AG09319 (cell line): ENCODE results near the gene GALNT14.

Experiments used
- DNase-seq: peaks from one replicate; pipeline ENCODE4 v3.0.0-alpha.2; 2010; ENCODE audit warnings: low read depth; ENCODE audit errors: extremely low read depth
- CTCF ChIP-seq: IDR thresholded peaks from 2 replicates; pipeline ENCODE4 v1.5.1; 2011; ENCODE audit warnings: low read depth, mild to moderate bottlenecking, inconsistent platforms, low read length, moderate library complexity

Gene GALNT14

DNA sequence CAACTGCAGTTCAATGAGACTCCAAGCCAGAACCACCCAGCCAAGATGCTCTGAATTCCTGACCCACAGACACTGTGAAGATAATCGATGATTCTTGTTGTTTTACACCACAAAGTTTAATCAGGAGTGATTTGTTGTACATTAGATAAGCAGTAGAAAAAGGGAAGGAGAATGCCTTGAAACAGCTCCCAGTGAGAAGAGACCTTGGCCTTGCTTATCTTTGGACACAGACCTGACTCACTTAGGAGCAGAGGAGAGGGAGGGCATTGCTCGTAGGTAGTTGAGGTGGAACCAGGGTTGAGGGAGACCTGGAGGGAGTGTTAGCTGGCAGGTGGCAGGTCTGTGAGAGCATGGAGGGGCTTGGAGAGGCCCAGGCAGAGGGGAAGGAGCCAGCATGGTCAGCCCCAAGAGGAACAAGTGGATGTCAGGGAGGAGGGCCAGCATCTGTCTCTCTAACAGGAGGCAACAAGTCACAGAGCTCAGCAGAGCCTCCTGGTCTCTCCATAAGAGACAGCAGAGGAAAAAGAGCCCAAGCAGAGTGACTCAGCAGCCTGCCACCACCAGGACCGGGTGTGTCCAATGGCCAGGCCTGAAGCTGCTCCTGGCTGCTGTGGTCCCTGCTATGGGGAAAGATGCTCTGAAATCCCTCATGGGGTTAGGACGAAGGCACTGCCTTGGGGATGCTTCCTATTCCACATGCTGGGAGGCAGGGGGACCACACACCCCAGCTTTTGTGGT, 169.4 kb downstream of the GALNT14 start:
- no peak for DNase-seq
- no peak for TF ChIP-seq CTCF

DNA sequence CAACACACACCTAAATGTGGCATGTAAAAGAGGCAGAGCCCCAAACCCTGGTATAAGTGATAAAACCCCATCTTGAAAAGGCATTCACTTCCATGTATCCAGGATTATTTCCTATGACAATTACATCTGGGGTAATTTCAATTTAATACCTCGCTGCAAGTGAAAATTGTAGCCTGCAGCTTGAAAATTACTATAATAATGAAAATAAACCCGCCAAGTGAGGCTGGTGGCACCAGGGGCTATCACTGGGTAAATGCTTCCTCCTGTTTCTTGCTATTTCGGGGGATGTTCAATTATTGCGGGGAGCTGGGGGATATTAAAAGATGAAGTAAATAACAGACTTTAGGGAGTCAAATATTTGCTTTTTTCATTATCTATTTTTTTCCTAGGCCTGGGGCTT, 171.5 kb downstream of the GALNT14 start:
- DNase-seq, result no peak
- TF ChIP-seq CTCF, result no peak

GRCh38 chr2:30965022-30965531, 173.2 kb downstream of the GALNT14 start:
- TF ChIP-seq CTCF, result no peak

DNA sequence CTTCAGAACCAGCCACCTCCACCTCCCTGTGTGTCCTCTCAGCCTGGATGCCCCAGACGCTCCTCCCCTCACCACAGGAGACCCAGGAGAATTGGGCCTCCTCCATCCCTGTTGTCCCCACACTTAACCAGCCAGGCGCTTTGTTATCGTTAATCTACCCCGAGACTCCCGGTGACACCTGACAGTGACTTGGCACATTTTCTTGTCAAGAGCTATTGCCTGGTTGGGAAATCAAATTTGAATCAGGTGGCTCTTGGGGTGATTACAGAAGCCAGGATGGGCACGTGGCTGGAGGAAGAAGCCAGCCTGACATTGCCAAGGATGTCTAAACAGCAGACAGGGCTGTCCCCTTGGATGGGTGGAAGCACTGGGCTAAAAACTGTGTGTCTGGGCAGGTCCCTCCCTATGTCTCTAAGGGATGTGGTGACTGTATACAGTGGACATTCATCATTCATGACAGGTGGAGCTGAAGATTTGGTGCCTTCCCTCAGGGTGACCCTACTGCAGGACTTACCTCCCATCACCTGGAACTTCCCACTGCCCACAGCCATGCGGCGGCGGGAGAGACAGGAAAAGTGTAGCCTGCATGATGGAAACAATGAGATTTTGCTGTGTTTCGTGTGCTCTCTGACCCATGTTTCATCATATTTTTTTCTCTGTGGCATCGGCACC, 173.8 kb downstream of the GALNT14 start:
- DNase-seq, result no peak

More at GRCh38 chr2:30965022-30965531, 173.2 kb downstream of the GALNT14 start:
- no peak for DNase-seq

DNA sequence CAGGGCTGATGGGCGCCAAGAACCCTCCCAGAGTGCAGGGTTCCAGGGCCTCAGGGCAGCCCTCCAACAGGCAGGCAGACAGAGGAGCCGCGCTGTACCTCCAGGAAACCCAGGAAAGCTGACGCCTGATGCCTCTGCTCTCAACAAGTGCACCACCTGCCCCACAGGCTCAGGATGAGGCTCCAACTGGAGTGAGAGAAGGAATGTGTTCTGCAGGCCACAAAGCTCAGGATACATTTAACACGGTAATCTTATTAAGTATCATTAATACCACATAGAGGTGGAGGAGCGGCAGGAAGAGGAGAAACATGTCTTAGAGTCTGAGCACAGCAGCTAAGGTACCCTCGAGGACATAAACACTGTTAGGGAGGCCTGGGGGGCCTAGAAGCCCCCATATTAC, 175.1 kb downstream of the GALNT14 start:
- no peak for DNase-seq
- no peak for TF ChIP-seq CTCF

More for the DNA sequence above, 173.8 kb downstream of the GALNT14 start:
- TF ChIP-seq CTCF, result no peak

DNA sequence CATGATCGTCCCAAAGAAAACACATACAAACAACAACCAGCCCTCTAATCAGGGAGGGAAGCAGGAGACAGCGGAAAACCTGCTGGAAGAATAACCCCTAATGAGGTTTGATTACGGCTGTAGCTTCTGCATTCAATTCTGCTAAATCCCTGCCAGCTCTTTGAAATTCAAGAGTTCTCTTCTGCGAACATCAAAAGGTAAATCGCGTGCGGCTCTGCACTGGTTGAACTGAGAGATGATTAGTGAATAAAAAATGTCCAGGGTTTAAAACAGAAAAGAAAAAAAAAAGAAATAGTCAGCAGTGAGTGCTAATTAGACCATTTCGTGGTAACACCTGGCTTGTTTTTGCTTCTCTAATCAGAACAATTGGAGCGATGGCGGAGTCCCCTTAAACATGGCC, 178.0 kb downstream of the GALNT14 start:
- DNase-seq, result no peak
- no peak for TF ChIP-seq CTCF

GRCh38 chr2:30959653-30960052, 178.6 kb downstream of the GALNT14 start:
- TF ChIP-seq CTCF, result no peak
- DNase-seq, result no peak
